ENCODE results near the gene HS6ST2.

HS6ST2 gene

GRCh38 chrX:132795181-132795580 lies 163.2 kb downstream of the HS6ST2 start:
- DNase-seq (ENCODE audit: low read depth, low spot score): no peak

DNA sequence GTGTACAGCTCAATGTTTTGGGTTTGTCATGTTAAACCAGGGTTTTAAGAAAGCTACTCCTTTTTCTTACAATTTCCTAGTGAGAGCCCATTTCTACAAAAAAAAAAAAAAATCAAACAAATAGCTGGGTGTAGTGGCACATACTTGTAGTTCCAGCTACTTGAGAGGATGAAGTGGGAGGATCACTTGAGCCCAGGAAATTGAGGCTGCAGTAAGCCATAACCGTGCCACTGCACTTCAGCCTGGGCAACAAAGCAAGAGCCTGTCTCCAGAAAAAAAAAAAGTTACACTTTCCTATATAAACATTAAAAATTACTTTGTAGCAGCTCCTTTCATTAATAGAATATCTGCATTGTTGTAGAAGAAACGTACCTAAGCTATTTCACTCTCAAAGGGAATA lies 166.7 kb downstream of the HS6ST2 start:
- no peak for DNase-seq (ENCODE audit: low read depth, low spot score)

DNA sequence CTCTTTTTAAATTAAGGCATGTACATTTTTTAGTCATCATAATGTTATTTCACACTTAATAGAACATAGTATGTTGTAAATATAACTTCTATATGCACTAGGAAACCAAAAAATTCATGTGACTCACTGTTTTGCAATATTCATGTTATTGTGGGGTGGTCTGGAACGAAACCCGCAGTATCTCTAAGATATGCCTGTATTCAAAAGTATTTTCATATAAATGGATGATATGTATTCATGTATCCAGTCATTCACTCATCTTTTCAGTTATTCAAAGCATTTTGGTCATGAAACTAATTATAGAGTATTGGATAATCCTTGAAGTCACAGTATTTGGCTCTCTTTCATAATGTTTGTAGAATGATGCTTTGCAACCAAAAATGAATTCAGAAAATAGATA lies 168.1 kb downstream of the HS6ST2 start:
- no peak for DNase-seq (ENCODE audit: low read depth, low spot score)

DNA sequence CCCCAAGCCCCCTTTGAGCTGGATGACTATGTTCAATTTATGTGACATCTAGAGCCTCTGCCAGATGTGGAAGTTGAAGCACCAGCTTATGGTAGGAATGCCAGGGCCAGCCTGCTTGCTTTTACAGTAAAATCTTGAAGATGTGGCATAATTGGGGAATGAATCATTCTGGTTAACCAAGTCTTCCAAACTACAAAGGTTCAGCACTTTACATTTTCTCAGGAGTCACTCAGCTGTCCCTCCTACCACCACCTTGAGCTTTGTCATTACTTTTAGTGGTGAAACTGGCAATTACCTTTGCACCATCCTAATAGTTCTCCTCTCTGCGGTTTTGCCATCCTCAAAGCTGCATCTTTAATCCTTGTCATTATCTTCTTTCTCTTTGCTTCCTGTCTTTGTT lies 172.2 kb downstream of the HS6ST2 start:
- DNase-seq (ENCODE audit: low read depth, low spot score): no peak

DNA sequence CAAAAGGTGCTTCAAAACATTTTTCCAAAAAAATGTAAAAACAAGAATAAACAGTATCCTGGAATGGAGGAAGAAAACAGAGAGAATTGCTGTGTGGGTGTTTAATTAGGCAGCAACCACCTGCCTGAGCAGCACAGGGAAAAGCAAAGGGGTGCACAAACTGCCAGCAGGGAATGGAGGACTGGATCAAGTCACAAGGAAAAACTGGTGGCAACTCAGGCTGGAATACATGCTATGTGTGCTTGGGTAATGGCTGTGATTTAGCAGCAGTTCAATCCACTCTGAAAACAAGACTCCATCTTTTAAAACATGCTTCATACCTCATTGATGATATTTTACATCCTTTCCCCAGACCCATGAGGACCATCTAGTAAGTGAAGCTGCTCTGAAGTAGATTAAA lies 179.5 kb downstream of the HS6ST2 start:
- no peak for DNase-seq (ENCODE audit: low read depth, low spot score)

DNA sequence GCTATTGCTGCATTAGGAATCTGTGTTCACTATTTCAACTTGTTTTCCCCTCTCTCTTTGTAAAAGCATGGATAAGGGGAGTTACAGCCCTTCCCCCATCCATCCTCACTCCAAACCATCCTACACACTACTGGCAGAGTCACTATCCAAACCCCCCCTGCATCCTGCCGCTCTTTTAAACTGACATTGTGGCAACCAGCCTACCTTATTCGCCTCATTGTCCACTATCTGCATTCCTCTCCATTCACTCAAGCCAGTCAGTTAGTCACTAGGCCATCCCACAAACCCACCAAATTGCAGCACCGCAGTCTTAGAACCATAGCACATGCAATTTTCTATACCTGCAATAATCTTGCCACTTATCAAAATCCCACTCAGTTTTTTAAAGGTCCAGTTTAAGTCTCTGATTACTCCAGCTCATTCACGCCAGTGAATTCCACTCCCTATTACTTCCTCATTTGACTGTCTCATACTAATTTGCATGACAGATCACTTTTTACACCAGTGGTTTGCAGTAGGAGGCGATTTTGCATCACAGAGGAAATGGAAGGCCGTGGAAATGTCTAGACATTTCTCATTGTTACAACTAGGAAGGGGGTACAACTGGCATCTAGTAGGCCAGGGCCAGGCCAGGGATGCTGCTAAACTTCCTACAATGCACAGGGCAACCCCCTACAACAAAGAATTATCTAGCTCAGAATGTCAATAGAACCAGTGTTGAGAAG lies 181.8 kb downstream of the HS6ST2 start:
- no peak for DNase-seq (ENCODE audit: low read depth, low spot score)

GRCh38 chrX:132775263-132775823 lies 183.1 kb downstream of the HS6ST2 start:
- DNase-seq (ENCODE audit: low read depth, low spot score): no peak

DNA sequence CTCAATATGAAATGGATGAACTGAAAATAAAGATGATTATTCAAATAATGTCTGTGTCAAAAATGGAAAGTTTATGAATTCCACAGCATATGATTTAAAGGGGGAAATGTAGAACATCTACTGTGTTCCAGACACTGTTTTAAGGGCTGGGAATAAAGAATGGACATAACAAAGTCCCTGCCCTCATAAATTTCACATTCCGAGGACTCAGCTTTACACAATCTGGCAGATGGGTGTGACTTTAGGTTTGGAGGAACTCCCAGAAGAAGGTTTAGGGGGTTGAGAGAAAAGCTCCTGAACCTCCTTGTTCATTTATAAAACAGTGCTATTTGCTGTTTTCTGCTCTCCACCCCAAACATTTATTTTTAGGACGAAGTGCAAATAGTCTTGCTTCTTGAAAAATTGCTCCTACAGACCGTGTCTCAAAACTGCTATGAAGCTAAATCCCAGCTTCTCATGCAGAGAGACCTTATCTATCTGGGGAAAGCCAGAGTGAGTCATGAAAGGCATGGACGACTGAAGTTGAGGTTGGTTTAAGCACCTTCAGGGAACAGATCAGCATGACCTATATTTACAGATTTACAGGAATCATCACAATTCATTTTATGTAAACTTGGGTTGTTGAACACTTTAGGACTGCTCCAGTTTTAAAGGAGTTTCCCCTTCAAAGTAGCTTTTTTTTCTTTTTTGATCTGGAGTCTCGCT lies 184.3 kb downstream of the HS6ST2 start:
- DNase-seq (ENCODE audit: low read depth, low spot score): no peak

DNA sequence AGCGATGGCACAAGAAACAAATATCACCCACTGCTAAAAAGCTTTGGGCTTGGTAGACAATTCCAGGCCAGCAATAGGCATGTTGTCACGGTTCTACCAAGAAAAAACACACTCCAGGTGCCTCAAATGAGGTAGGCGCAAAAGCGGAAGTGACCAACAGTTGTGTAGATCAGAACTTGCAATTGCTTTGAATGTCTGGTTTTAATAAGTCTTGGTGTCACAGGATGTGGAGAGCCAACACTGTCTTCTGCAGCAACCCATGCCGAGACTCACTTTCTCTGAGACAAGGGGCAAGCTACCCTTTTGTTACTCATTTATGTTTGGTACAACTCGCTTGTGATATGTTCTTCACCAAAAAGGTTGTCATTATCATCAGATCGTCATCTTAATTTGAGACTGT lies 188.8 kb downstream of the HS6ST2 start:
- no peak for DNase-seq (ENCODE audit: low read depth, low spot score)

GRCh38 chrX:132766452-132766851 lies 192.0 kb downstream of the HS6ST2 start:
- no peak for DNase-seq (ENCODE audit: low read depth, low spot score)

DNA sequence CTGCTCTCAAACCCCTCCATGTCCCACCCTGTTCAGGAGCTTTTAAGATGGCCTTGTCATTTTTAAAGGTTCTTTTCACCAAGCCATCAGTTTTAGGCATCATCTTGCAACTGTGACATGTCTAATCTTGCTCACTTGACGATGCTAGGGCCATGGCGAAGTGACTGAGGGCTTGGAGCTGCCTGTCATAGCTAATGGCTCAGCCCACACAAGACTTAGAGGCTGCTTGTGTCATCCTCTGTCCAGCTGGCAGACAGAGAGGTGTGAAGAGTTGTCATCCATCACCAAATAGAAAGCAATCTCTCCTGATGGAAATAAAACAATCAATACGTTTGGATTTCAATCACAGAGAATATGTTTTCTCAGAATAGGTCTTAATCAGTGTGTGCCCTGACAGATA lies 194.9 kb downstream of the HS6ST2 start:
- DNase-seq (ENCODE audit: low read depth, low spot score): no peak

DNA sequence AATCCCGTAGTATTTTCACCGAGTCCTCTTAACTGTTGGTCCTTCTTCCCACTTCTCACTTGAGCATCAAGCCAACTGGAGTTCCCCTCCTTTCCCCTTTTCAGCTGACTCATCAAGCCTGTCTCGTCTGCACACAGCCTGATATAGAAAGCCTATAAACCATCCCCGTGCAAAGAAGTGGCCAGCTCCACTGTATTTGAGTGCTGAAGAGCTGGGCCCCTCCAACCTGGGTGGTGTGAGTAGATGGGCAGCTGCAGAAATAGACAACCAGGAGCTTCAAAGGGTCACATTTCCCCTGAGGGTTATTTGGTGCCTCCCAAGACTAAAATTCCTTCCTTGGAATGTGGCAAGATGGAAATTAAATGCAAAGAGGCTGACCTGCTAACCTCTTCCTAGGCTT lies 199.7 kb downstream of the HS6ST2 start:
- no peak for DNase-seq (ENCODE audit: low read depth, low spot score)

- no peak for DNase-seq (ENCODE audit: low read depth, low spot score)
Observed at GRCh38 chrX:132757066-132757623, 201.3 kb downstream of the HS6ST2 start.

- DNase-seq (ENCODE audit: low read depth, low spot score): no peak
Observed at GRCh38 chrX:132756439-132756838, 202.0 kb downstream of the HS6ST2 start.

DNA sequence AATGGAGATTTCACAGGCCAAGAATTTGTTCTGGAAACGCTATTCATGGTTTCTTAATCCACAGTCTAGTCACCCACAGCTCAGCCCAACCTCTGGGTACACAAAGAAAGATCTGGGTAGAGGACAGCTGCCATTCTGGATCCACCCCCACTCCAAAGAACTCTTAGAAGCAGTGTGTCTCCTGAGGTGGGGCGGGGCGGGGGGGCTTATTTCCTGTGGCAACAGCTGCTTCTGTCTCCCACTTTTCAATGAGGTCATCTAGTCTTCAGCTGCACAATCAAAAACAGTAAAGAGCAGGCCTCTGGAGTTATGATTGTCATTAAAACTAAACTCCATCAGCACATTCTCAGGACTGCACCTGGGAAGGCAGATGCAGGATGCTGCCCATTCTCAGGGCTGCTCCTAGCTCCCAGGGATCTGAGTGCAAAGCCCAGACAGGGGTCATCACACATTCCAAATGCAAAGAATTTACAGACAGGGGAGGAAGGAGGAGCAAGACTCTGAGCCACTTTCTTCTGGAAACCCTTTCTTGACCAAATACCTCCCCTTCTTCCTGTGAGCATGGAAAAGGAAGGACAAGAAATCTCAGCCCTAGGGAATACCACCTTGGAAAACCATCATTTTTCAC lies 207.3 kb downstream of the HS6ST2 start:
- DNase-seq (ENCODE audit: low read depth, low spot score): no peak

DNA sequence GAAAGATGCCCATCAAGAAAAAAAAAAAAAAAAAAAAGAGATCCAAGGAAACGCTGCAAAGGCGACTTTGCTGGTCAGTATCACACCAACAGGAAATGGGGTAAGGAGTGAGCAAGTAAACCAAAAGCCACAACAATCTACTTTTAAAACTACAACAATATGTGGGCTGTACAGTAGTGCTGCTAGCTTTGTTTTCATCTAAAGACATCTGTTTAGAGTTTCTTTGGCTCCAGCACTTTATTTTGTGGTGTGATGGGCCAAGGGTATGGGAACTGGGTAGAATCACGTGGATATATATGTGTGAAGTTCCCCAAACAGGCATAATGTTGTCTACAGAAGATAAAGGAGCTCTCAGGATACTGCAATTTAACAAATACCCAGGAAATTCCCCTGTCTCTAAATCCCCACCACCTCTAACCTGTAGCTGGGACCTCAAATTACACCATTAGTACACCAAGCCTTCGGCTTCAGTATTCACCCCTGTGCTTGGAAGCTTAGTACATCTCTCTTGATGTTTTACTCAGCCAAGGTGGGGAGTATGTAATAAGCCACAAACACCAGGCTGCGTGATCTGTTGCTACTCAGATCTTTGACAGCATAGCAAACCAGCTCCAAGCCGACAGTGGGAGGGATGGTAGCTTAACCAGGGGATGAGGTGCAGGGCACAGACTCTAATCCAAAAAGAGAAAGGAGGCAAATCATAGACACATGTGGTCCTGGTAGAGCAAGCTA lies 207.9 kb downstream of the HS6ST2 start:
- no peak for DNase-seq (ENCODE audit: low read depth, low spot score)

DNA sequence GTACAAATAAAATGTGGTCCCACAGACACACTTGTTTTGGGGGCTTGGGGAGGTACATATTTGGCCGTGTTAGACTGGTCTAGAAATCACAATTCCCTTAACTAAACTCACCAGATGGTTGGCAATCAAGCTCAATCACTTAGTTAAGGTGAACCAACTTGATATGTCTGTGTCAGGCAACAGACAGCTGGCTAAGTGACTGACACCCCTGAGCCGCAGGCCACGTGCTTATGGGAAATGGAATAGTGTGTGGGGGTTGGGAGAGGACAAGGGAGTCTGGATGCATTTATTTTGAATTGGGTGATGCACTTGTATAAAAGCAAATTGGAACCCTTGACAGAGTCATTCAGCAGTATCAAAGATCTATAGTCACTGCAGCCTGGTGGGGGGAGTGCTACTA lies 209.0 kb downstream of the HS6ST2 start:
- DNase-seq (ENCODE audit: low read depth, low spot score): no peak

DNA sequence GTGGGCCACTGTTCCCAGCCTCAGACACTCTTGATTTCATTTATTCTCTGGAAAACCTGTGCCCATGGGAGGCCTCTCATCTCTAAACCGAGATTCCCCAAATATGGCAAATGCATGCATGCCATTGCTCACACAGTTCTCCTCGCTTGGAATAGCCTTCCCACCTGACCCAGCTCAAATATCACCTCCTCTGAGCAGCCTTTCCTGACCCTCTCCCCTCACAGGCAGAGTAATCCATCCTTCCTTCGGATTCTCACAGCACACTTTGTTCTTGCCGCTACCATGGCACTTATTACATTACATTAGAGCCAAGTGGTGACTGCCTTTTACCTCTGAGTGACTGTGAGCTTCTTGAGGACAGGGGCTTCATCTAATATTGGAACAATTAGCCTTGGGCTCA lies 209.5 kb downstream of the HS6ST2 start:
- DNase-seq (ENCODE audit: low read depth, low spot score): no peak

DNA sequence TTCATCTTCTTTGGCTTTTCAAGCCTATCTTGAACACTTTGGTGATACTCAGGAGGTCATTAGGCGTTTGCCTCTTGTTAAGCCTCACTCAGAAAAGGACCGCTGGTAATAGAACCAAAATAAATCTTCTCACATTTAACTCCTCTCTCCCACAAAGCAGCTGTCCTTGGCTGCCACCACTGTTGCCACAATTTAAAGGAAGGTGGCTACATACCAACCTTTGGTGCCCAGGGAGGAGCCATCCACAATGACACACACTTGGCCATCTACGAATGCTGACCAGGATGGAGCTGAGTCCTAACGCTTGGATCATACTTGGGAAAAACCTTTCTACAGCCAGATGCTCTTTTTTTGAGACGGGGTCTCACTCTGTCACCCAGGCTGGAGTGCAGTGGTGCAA lies 210.2 kb downstream of the HS6ST2 start:
- no peak for DNase-seq (ENCODE audit: low read depth, low spot score)

- DNase-seq (ENCODE audit: low read depth, low spot score): no peak
Observed at GRCh38 chrX:132745593-132745992, 212.8 kb downstream of the HS6ST2 start.

- no peak for DNase-seq (ENCODE audit: low read depth, low spot score)
Observed at GRCh38 chrX:132744470-132744869, 214.0 kb downstream of the HS6ST2 start.

DNA sequence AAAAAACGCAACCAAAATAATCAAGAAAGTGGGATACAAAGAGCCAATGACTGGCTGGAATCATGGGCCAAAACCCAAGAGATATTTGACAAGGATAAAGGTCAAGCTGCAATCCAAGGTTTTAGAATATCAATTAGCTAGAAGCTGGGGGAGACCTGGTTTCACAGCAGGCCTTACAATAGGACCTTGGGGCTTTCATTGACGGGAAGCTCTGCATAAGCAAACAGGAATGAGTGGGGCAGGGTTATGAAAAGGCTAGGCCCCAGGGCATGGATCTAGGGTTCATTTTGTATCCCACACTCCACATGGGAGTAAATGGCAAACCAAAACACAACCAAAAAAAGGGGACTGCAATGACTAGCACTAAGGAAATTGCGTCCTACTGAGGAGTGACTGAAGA lies 215.3 kb downstream of the HS6ST2 start:
- no peak for DNase-seq (ENCODE audit: low read depth, low spot score)
